Measurements from ENCODE around the gene SPOPL. TPM values are rescaled to one million over a fixed set of nuclear protein-coding genes. Genes with fewer than 3 reads are reported as not detected.

SPOPL gene
- total and polyA plus RNA-seq, 2 donors (not counting 1 experiment from before 2014, with no cell fraction given), result 11.5 to 15.2 TPM

DNA sequence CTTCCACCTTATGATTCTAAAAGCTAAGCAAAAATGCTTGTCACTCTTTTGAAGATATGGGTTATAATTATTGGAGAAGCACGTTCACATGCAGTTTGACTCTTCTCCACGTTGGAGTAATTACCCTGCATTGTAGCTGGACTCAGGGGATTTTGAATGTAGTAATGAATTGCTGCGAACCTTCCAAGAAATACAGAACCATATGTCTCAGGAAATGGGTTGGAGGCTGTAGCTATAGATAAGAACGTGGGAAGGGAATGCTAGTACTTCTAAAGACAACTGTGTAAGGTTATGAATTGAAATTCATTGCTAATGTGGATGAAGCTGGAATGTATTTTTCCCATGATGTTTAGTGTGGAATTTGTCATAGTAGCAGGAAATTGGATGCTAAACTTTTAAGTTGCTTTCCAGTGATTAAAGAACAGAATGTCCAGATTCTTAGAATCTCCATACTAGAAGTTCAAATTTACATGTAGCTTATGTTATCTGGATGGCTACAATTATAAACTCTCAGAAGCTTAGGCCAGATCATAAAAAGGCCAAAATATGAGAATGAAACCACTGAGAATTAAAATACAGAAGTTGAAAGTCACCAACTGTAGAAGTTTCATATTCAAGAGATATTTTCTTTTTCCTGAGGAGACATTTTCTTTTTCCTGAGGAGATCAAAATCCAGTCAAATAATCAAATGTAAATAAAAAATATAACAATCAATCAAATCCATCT, 27.3 kb upstream of the SPOPL start:
- H4K20me1 ChIP-seq (ENCODE audit: control insufficient read depth, extremely low read depth, insufficient read depth, low read length), result no peaks in the 10 kb centered on the region
- H3K4me1 ChIP-seq (ENCODE audit: control insufficient read depth, extremely low read depth, insufficient read depth, low read length), result no peaks in the 10 kb centered on the region
- H3K27ac ChIP-seq (ENCODE audit: insufficient read depth, low read length), result no peak overlapping the region
- DNase-seq (ENCODE audit: low read depth in 2 of 2), result no peak
- TF ChIP-seq, protein P1, sequence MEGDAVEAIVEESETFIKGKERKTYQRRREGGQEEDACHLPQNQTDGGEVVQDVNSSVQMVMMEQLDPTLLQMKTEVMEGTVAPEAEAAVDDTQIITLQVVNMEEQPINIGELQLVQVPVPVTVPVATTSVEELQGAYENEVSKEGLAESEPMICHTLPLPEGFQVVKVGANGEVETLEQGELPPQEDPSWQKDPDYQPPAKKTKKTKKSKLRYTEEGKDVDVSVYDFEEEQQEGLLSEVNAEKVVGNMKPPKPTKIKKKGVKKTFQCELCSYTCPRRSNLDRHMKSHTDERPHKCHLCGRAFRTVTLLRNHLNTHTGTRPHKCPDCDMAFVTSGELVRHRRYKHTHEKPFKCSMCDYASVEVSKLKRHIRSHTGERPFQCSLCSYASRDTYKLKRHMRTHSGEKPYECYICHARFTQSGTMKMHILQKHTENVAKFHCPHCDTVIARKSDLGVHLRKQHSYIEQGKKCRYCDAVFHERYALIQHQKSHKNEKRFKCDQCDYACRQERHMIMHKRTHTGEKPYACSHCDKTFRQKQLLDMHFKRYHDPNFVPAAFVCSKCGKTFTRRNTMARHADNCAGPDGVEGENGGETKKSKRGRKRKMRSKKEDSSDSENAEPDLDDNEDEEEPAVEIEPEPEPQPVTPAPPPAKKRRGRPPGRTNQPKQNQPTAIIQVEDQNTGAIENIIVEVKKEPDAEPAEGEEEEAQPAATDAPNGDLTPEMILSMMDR (conservative IDR thresholded peaks at IDR 0.05 in 1 of 2, IDR thresholded peaks at IDR 0.05 in 1 of 2; ENCODE audit: low read depth in 1 of 2, low read length in 2 of 2), result no peak
- no peak for TF ChIP-seq EZH2 (IDR thresholded peaks at IDR 0.05; ENCODE audit: low read length, missing control alignments)
- no peaks in the 10 kb centered on the region for H3K27me3 ChIP-seq (ENCODE audit: control insufficient read depth, insufficient read depth, low read length)
- no peak overlapping the region for H3K4me2 ChIP-seq (ENCODE audit: extremely low read depth, insufficient read depth, low read length)
- H3K36me3 ChIP-seq (ENCODE audit: control insufficient read depth, insufficient read depth, low read length), result no peaks in the 10 kb centered on the region
- H3K9ac ChIP-seq (ENCODE audit: insufficient read depth, low read length), result no peak overlapping the region
- no peaks in the 10 kb centered on the region for H3K79me2 ChIP-seq (ENCODE audit: control insufficient read depth, insufficient read depth, low read length)
- no peaks in the 10 kb centered on the region for H3K9me3 ChIP-seq (ENCODE audit: control insufficient read depth, insufficient read depth, low read depth, low read length)
- H3K4me3 ChIP-seq (replicated peaks in 1 of 4; ENCODE audit: control extremely low read depth in 1 of 4, insufficient read depth in 1 of 4, low read depth in 3 of 4, low read length in 4 of 4), result no peak overlapping the region
- H2AFZ ChIP-seq (ENCODE audit: low read length), result no peak overlapping the region

DNA sequence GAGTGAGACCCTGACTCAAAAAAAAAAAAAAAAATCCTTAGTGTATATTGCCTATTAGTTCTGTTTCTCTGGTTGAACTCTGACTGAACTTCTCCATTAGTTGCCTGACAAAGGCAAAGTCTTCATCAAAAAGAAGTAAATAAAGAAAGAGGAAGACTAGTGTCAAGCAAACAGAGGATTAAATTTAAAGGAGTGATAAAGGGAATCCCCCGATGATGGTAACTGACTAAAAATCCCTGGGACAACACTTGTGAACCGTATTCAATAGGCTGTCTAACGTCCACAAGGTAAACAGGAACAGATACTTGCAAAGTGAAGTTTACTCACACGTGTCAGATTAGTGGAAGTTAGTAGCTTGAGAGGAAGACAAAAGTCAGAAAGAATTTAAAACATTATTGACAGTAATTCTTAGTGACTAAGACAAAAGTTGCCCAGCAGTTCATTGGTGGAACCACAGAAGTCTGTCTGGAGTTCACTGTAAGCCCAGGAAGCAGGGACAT, 26.2 kb upstream of the SPOPL start:
- no peak for DNase-seq (ENCODE audit: low read depth in 2 of 2)
- Histone ChIP-seq H3K4me2 (ENCODE audit: extremely low read depth, insufficient read depth, low read length) (no peak overlapping the region), H3K4me3 (replicated peaks in 1 of 4; ENCODE audit: control extremely low read depth in 1 of 4, insufficient read depth in 1 of 4, low read depth in 3 of 4, low read length in 4 of 4) (no peak overlapping the region), H3K36me3 (ENCODE audit: control insufficient read depth, insufficient read depth, low read length) (no peaks in the 10 kb centered on the region), H4K20me1 (ENCODE audit: control insufficient read depth, extremely low read depth, insufficient read depth, low read length) (no peaks in the 10 kb centered on the region), H3K9me3 (ENCODE audit: control insufficient read depth, insufficient read depth, low read depth, low read length) (no peaks in the 10 kb centered on the region), H3K9ac (ENCODE audit: insufficient read depth, low read length) (no peak overlapping the region), H3K79me2 (ENCODE audit: control insufficient read depth, insufficient read depth, low read length) (no peaks in the 10 kb centered on the region), H3K27me3 (ENCODE audit: control insufficient read depth, insufficient read depth, low read length) (no peaks in the 10 kb centered on the region), H3K27ac (ENCODE audit: insufficient read depth, low read length) (no peak overlapping the region), H2AFZ (ENCODE audit: low read length) (no peak overlapping the region), H3K4me1 (ENCODE audit: control insufficient read depth, extremely low read depth, insufficient read depth, low read length) (no peaks in the 10 kb centered on the region)
- no peak for TF ChIP-seq EZH2 (IDR thresholded peaks at IDR 0.05; ENCODE audit: low read length, missing control alignments)
- TF ChIP-seq, protein P1 (conservative IDR thresholded peaks at IDR 0.05 in 1 of 2, IDR thresholded peaks at IDR 0.05 in 1 of 2; ENCODE audit: low read depth in 1 of 2, low read length in 2 of 2), result no peak

DNA sequence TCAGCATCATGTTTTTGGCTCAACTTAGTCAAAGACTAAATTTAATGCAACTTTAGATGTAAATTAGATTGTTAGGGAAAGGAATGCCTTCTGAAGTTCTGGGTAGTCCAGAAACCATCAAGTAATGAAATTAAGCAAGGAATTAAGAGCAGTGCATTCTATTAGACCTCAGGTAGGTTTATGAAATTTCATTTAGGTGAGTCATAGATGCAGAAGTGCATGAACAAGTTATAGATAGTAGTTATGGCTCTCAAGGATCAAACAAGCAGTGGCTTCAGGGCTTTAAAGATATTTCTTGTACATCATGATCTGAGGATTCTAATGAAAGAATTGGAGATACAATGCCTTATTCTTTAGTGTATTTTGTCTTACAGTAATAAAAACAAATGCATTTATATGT, 25.4 kb upstream of the SPOPL start:
- Histone ChIP-seq H3K4me1 (ENCODE audit: control insufficient read depth, extremely low read depth, insufficient read depth, low read length) (no peaks in the 10 kb centered on the region), H3K27me3 (ENCODE audit: control insufficient read depth, insufficient read depth, low read length) (no peaks in the 10 kb centered on the region), H3K9me3 (ENCODE audit: control insufficient read depth, insufficient read depth, low read depth, low read length) (no peaks in the 10 kb centered on the region), H3K4me3 (replicated peaks in 1 of 4; ENCODE audit: control extremely low read depth in 1 of 4, insufficient read depth in 1 of 4, low read depth in 3 of 4, low read length in 4 of 4) (no peak overlapping the region), H2AFZ (ENCODE audit: low read length) (no peak overlapping the region), H3K9ac (ENCODE audit: insufficient read depth, low read length) (no peak overlapping the region), H4K20me1 (ENCODE audit: control insufficient read depth, extremely low read depth, insufficient read depth, low read length) (no peaks in the 10 kb centered on the region), H3K27ac (ENCODE audit: insufficient read depth, low read length) (no peak overlapping the region), H3K79me2 (ENCODE audit: control insufficient read depth, insufficient read depth, low read length) (no peaks in the 10 kb centered on the region), H3K4me2 (ENCODE audit: extremely low read depth, insufficient read depth, low read length) (no peak overlapping the region), H3K36me3 (ENCODE audit: control insufficient read depth, insufficient read depth, low read length) (no peaks in the 10 kb centered on the region)
- TF ChIP-seq EZH2 (IDR thresholded peaks at IDR 0.05; ENCODE audit: low read length, missing control alignments), result no peak
- TF ChIP-seq, protein P1 (conservative IDR thresholded peaks at IDR 0.05 in 1 of 2, IDR thresholded peaks at IDR 0.05 in 1 of 2; ENCODE audit: low read depth in 1 of 2, low read length in 2 of 2), result no peak
- DNase-seq (ENCODE audit: low read depth in 2 of 2), result no peak

Measured in fibroblast of lung (primary cell).